AG20443 (cell line): Measurements from ENCODE around the gene GLT8D1.
"Not testable (repeated sequence)": the region's sequence is repeated elsewhere in the genome, so short reads cannot be mapped to it uniquely, and the experiment has no call there.

Experiments
- DNase-seq: peaks from one replicate; pipeline ENCODE4 v3.0.0; 2012; ENCODE audit warnings: low spot score, mixed read lengths

GLT8D1 gene

GRCh38 chr3:52679811-52680210 is 25.8 kb downstream of the GLT8D1 start:
- DNase-seq, result no peak

DNA sequence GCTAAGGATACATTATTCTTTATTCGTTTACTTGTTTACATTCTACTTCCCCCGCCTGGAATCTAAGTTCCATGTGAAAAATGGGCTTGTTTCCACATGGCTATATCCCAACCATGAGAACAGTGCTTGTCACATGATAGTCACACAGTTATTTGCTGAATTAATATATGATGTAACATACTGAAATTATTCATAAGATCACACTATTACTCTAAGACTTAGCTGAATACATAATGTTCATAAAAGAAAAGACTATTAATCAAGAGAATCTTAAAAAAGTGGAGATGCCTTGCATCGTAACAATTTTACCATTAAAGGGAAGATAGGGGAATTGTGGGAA is 26.4 kb downstream of the GLT8D1 start:
- DNase-seq, result no peak

DNA sequence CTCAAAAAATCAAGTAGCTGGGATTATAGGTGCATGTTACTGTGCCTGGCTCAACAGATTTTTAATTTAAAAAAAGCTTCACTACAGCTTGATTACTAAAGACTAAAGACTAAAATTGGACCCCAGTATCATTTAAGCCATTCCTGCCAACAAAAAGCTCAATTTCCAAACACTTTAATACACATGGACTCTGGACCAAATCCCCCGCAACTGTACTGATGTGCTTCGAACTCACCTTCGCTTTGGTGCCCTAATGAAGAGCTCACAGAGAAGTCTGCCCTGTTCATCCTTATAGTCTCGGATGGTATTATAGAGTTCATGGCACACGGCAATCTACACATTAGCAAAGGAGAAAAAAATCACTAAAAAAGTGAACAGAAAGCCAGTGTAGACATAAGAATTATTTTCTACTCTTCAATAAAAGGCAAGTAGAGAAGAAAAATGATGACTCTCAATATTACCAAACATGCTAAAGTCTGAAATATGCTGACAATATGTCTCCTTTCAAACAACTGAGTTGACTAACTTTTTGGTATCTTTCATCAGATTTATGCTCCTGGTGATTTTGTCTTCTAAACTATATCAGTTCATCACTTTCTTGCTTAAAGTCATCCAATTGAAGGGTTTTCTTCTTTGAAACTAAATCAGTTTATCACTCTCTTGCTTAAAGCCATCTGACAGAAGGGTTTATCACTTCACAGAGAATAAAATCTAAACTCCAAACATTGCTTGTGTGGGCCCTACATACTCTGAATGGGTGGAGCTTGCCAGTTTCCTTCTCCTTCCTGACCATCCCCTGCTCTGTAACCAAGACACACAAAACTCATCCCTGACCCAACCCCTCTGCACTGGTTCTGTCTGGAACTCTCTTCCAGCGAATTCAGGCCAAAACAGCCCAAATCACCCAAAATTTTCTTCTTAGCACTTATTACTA is 27.1 kb downstream of the GLT8D1 start:
- DNase-seq, result no peak

DNA sequence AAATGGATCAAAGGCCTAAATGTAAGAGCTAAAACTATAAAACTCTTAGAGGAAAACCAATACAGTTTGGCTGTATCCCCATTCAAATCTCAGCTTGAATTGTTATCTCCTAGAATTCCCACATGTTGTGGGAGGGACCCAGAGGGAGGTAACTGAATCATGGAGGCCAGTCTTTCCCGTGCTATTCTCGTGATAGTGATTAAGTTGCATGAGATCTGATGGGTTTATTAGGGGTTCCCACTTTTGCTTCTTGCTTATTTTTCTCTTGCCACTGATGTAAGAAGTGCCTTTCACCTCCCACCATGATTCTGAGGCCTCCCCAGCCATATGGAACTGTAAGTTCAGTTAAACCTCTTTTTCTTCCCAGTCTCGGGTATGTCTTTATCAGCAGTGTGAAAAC is 29.4 kb downstream of the GLT8D1 start:
- DNase-seq, result not testable (repeated sequence)

DNA sequence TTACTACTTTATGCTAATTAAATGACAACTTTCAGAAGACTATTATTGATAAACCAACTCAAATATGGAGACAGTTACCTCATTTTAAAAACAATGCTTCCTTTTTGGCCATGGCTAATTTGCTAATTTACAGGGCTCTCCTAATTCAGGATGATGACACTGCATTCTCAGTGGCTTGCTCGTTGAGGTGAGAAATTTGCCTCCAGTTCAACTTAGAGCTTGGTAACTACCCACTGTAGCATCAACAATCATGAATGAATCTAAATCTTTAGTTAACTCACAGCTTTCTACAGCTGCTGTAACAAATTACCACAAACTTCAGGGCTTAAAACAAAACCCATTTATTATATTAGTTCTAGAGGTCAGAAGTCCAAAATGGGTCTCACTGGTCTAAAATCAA is 33.9 kb downstream of the GLT8D1 start:
- DNase-seq, result no peak

GRCh38 chr3:52670621-52671521 is 34.7 kb downstream of the GLT8D1 start:
- peak; percentile 84 for DNase-seq

DNA sequence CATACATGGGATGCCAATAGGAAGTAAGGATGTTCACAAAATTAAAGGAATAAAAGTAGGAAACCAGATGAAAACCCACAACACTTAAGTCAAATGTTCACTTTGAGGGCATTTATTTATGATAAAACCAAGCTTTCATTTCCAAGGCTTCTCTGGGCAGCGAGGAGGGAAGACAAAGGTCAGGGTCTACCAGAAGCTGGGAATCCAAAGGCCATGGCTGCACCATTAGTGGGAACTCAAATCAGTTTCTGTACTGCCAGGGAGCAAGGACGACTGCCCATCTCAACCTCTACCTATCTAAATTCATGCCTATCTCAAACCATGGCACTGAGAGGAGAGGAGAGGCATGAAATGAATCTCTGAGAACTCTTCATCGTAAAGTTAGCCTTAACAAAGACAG is 42.5 kb downstream of the GLT8D1 start:
- DNase-seq, result no peak

GRCh38 chr3:52660046-52660445 is 45.5 kb downstream of the GLT8D1 start:
- no peak for DNase-seq

DNA sequence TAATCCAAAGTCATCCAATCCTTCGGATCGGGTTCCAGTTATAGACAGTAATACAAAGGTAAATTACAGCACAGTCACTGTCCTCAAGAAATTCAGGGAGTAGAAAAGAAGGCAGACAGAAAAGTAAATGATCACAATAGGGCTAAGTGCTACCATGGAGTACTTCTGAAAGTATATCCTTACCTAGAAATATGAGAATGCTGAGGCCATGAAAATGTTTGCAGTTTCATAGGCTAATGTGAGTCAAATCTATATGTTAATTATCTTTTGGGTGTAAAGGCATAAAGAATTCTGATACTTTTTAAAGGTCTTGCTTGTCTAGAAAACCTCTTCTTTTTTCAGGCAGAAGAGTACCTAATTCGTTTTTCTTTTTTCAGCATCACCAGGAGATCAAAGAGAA is 49.7 kb downstream of the GLT8D1 start:
- DNase-seq, result no peak

DNA sequence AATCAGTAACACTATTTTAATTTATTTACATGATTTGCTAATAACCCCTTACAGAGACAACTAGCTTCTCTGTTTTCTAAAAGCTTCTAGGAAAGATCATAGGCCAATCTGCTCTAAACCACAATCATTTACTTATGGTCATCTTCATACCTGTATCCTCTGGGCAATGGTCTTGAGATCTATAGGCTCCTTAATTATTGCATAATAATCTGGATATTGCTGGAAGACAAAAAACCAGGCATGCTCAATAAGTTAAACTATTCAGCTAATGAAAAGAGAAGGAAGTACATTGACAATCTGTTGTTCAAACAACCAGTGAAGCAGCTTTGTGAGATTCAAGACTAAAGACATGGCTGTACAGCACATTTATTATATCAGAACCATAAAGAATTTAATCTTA is 54.0 kb downstream of the GLT8D1 start:
- DNase-seq, result no peak

DNA sequence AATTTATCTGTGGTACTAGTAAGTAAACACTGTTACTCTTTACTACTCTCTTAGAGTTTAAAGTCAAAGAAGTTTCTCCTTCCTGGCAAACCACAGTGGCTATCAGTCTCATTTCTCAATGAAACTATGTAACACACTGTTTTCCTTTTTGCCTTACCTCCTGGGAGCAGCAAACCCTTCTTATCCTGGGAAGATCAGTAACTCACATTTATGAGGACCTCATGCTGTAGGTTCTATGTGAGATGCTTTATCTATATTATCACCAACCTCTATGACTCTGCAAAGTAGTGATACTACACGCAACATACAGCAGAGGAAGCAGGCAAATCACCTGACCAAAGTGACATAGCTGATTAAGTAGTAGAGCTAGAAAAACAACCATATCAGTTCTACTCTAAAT is 55.2 kb downstream of the GLT8D1 start:
- DNase-seq, result no peak

- peak; percentile 52 for DNase-seq
Measured at GRCh38 chr3:52649461-52650210, 56.0 kb downstream of the GLT8D1 start.

DNA sequence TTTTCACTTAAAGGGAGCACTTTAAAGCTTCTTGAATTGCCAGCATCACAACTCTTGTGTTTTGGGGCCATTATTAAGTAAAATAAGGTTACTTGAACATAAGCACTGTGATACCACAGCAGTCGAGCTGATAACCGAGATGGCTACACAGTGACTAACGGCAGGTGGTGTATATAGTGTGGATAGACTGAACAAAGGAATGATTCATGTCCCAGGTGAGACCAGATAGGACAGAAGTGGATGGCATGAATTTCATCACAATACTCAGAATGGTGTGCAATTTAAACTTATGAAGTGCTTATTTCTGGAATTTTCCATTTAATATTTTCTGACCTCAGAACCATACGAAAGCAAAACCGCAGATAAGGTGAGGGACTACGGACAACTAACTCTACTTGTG is 60.0 kb downstream of the GLT8D1 start:
- DNase-seq, result no peak
